Kidney epithelial cell (primary cell): Measurements from ENCODE around the gene GPALPP1. TPM values are rescaled to one million over a fixed set of nuclear protein-coding genes. Genes with fewer than 3 reads are reported as not detected.
"Not testable (repeated sequence)": the region's sequence is repeated elsewhere in the genome, so short reads cannot be mapped to it uniquely, and the experiment has no call there.

Experiments
- DNase-seq: peaks from one replicate; pipeline ENCODE4 v3.0.0-alpha.2; 2010; ENCODE audit warnings: low read depth
- H3K27me3 ChIP-seq: 2 replicates; pipeline ENCODE4 v1.6.0; 2011; ENCODE audit warnings: low read length; ENCODE audit not compliant: control insufficient read depth, insufficient read depth
- H3K36me3 ChIP-seq: 2 replicates; pipeline ENCODE4 v1.5.1; 2011; ENCODE audit warnings: low read length; ENCODE audit not compliant: control insufficient read depth, insufficient read depth
- H3K4me3 ChIP-seq: 2 replicates; pipeline ENCODE4 v1.5.1; 2011; ENCODE audit warnings: low read depth, mild to moderate bottlenecking, control low read depth, low read length
- total RNA-seq: library from RNA; depleted of rRNA; stranded (reverse); fragments of >200 nt; gene quantifications from 2 replicates; pipeline ENCODE4 v1.2.3, GENCODE V29; 2015
- TF ChIP-seq, protein P1 (sequence below): IDR thresholded peaks from 2 replicates; pipeline ENCODE4 v1.5.1; 2011; ENCODE audit warnings: mild to moderate bottlenecking, moderate library complexity, low read length, control low read depth, inconsistent platforms; ENCODE audit not compliant: insufficient read depth, poor library complexity, severe bottlenecking

The GPALPP1 gene
- total RNA-seq, 1 donor from 2014 or later: 26.5 TPM

DNA sequence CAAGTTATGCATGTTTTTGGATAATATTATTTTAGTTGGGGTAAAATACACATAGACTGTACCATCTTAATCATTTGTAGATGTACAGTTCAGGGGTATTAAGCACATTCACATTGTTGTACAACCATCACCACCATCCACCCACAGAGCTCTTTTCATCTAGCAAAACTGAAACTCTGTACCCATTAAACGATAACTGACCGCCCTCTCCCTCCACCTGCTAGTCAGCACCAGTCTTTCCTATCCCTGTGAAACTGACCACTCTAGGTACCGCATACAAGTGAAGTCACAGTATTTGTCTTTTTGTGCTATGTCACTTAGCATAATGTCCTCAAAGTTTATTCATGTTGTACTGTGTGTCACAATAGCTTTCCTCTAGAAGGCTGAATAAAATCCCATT lies 70.7 kb downstream of the GPALPP1 start:
- no peaks in the 10 kb centered on the region for H3K36me3 ChIP-seq
- H3K27me3 ChIP-seq: no peaks in the 10 kb centered on the region
- DNase-seq: no peak
- H3K4me3 ChIP-seq: no peak overlapping the region
- TF ChIP-seq, protein P1, sequence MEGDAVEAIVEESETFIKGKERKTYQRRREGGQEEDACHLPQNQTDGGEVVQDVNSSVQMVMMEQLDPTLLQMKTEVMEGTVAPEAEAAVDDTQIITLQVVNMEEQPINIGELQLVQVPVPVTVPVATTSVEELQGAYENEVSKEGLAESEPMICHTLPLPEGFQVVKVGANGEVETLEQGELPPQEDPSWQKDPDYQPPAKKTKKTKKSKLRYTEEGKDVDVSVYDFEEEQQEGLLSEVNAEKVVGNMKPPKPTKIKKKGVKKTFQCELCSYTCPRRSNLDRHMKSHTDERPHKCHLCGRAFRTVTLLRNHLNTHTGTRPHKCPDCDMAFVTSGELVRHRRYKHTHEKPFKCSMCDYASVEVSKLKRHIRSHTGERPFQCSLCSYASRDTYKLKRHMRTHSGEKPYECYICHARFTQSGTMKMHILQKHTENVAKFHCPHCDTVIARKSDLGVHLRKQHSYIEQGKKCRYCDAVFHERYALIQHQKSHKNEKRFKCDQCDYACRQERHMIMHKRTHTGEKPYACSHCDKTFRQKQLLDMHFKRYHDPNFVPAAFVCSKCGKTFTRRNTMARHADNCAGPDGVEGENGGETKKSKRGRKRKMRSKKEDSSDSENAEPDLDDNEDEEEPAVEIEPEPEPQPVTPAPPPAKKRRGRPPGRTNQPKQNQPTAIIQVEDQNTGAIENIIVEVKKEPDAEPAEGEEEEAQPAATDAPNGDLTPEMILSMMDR: no peak

- no peaks in the 10 kb centered on the region for H3K36me3 ChIP-seq
- TF ChIP-seq, protein P1: no peak
- no peak for DNase-seq
- H3K27me3 ChIP-seq: no peaks in the 10 kb centered on the region
- no peak overlapping the region for H3K4me3 ChIP-seq
Measured at GRCh38 chr13:45063261-45063860, 74.0 kb downstream of the GPALPP1 start.

- not testable (repeated sequence) for H3K36me3 ChIP-seq, H3K27me3 ChIP-seq, H3K4me3 ChIP-seq, DNase-seq
Measured at GRCh38 chr13:45063889-45064288, 74.6 kb downstream of the GPALPP1 start.

GRCh38 chr13:45064889-45065288 lies 75.6 kb downstream of the GPALPP1 start:
- no peak for DNase-seq
- Histone ChIP-seq H3K36me3 (no peaks in the 10 kb centered on the region), H3K27me3 (no peaks in the 10 kb centered on the region), H3K4me3 (no peak overlapping the region)
- TF ChIP-seq, protein P1: no peak

DNA sequence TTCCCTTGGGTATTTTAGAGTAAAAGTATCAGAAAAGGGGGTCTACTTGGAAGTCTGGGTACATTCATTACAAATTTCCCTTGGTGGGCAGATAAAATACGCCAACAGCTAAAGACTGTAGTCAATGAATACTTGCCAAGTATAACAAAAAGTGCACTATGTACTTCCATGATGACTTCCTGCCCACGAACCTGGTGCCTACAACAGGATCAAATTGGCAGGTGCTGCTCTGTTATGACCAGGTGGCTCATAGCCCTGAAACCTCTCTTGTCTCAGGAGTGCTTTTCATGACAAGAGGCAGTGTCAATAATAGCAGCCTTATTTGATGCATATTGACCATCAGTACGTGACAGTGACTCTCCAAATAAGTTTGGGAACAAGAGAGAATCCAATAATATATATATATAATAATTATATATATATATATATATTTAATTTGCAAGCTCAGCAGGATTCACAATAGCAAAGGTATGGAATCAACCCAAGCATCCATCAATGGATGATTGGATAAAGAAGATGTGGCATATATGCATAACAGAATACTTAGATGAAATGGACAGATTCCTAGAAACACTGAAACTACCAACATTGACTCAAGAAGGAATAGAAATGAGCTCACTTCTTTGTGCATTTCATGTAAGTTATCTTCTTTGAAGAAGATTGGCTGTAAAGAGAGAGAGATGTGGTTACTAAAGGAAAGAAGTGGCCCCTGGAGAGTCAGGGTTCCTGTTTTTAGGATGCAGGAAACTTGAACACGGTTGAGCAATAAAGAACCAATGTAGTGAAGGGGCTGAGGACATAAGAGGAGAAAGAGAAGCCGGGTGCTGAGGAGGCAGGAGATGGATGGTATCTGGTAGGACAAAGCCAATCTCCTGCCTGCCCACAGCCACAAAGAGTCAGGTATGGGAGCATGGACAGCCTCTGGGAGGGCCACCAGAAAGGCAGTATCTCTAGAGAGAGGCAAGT lies 79.0 kb downstream of the GPALPP1 start:
- H3K4me3 ChIP-seq: no peak overlapping the region
- no peaks in the 10 kb centered on the region for H3K36me3 ChIP-seq
- no peaks in the 10 kb centered on the region for H3K27me3 ChIP-seq
- TF ChIP-seq, protein P1: no peak
- DNase-seq: no peak

DNA sequence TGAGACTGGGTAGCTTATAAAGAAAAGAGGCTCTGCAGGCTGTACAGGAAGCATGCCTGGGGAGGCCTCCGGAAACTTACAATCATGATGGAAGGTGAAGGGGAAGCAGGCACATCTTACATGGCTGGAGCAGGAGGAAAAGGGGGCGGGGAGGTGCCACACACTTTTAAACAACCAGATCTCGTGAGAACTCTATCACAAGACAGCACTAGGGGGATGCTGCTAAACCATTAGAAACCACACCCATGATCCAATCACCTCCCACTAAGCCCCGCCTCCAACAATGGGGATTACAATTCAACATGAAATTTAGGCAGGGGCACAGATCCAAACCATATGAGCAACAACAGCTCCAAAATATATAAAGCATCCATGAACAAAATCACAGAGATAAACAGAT lies 84.5 kb downstream of the GPALPP1 start:
- Histone ChIP-seq H3K27me3 (no peaks in the 10 kb centered on the region), H3K36me3 (no peaks in the 10 kb centered on the region), H3K4me3 (no peak overlapping the region)
- TF ChIP-seq, protein P1: no peak
- DNase-seq: no peak
